IMR-90 (cell line): ENCODE results near the gene CRYBA2. TPM values are rescaled to one million over a fixed set of nuclear protein-coding genes. Genes with fewer than 3 reads are reported as not detected.

ENCODE experiments used
- ATAC-seq: fragments of 200-7000 bp; cut with Tn5 transposase; 2 replicates; pipeline ENCODE4 v1.9.1; 2020; ENCODE audit warnings: low read depth, mild to moderate bottlenecking, moderate library complexity
- BruUV-seq: library from RNA; stranded (reverse); fragments of 400-500 nt; replicated peaks from 2 replicates; lab custom pipeline; 2021; lab: Mats Ljungman, UMichigan
- CTCF ChIA-PET: fragments of 300-600 bp; formaldehyde crosslinking; extraction: SDS; loops from one replicate; lab custom pipeline; 2021; ENCODE audit warnings: antibody characterized with exemption; lab: Yijun Ruan, JAX
- POLR2A ChIA-PET: fragments of 300-600 bp; sonication (Branson Sonifier 250); formaldehyde crosslinking; loops from one replicate; lab custom pipeline; 2022; ENCODE audit warnings: antibody characterized with exemption; ENCODE audit not compliant: unreplicated experiment; lab: Charles Lee
- DNase-seq: peaks from one replicate; pipeline ENCODE4 v3.0.0; 2013
- H2AFZ ChIP-seq: replicated peaks from 2 replicates; pipeline ENCODE3; 2013; ENCODE audit warnings: low read length, mild to moderate bottlenecking; ENCODE audit not compliant: poor library complexity
- H2AK5ac ChIP-seq: 2 replicates; pipeline ENCODE4 v1.6.1; 2013; ENCODE audit warnings: low read depth, low read length, inconsistent platforms
- H2AK9ac ChIP-seq: replicated peaks from 2 replicates; pipeline ENCODE3; 2013; ENCODE audit warnings: mild to moderate bottlenecking, low read depth, low read length, moderate library complexity; ENCODE audit not compliant: poor library complexity
- H2BK120ac ChIP-seq: 2 replicates; pipeline ENCODE4 v1.6.1; 2013; ENCODE audit warnings: low read depth, low read length, inconsistent platforms
- H2BK15ac ChIP-seq: 3 replicates; pipeline ENCODE4 v1.6.1; 2013; ENCODE audit warnings: low read depth, low read length, inconsistent platforms
- H2BK20ac ChIP-seq: 2 replicates; pipeline ENCODE4 v1.6.1; 2013; ENCODE audit warnings: low read depth, mild to moderate bottlenecking, inconsistent platforms, low read length, moderate library complexity
- H2BK5ac ChIP-seq: 2 replicates; pipeline ENCODE4 v1.6.1; 2013; ENCODE audit warnings: mild to moderate bottlenecking, low read depth, low read length, inconsistent platforms; ENCODE audit not compliant: poor library complexity, severe bottlenecking
- H3K14ac ChIP-seq: replicated peaks from 2 replicates; pipeline ENCODE4 v1.6.1; 2013; ENCODE audit warnings: low read depth, low read length, inconsistent platforms
- H3K18ac ChIP-seq: 2 replicates; pipeline ENCODE4 v1.6.1; 2013; ENCODE audit warnings: low read depth, low read length, control low read depth
- H3K23ac ChIP-seq: 2 replicates; pipeline ENCODE4 v1.6.1; 2013; ENCODE audit warnings: low read depth, low read length, inconsistent platforms
- H3K27ac ChIP-seq: 2 replicates; pipeline ENCODE4 v1.5.1; 2013; ENCODE audit warnings: mild to moderate bottlenecking, control low read depth, low read length; ENCODE audit not compliant: insufficient read depth
- H3K27me3 ChIP-seq: 2 replicates; pipeline ENCODE4 v1.6.1; 2013; ENCODE audit warnings: low read length; ENCODE audit not compliant: control insufficient read depth, insufficient read depth
- H3K36me3 ChIP-seq: 2 replicates; pipeline ENCODE4 v1.6.1; 2013; ENCODE audit warnings: low read length, mixed read lengths; ENCODE audit not compliant: control insufficient read depth, insufficient read depth
- H3K4ac ChIP-seq: 2 replicates; pipeline ENCODE4 v1.6.1; 2013; ENCODE audit warnings: low read depth, low read length, inconsistent platforms
- H3K4me1 ChIP-seq: 2 replicates; pipeline ENCODE4 v1.6.1; 2013; ENCODE audit warnings: low read length, mixed read lengths; ENCODE audit not compliant: control insufficient read depth, insufficient read depth
- H3K4me2 ChIP-seq: 2 replicates; pipeline ENCODE4 v1.6.1; 2013; ENCODE audit warnings: low read depth, mild to moderate bottlenecking, control low read depth, low read length, moderate library complexity
- H3K4me3 ChIP-seq: 2 replicates; pipeline ENCODE4 v1.5.1; 2013; ENCODE audit warnings: low read depth, mild to moderate bottlenecking, control low read depth, low read length, moderate library complexity; ENCODE audit not compliant: insufficient read depth
- H3K56ac ChIP-seq: 2 replicates; pipeline ENCODE4 v1.6.1; 2013; ENCODE audit warnings: low read length, inconsistent platforms; ENCODE audit not compliant: insufficient read depth; ENCODE audit errors: extremely low read depth
- H3K79me1 ChIP-seq, 2 experiments: 2 replicates each; pipeline ENCODE4 v1.6.1; 2013; ENCODE audit warnings: low read length in 2 of 2, inconsistent platforms in 1 of 2, low read depth in 1 of 2
- H3K9ac ChIP-seq: 2 replicates; pipeline ENCODE4 v1.6.1; 2013; ENCODE audit warnings: low read depth, low read length, control low read depth
- H3K9me1 ChIP-seq: 2 replicates; pipeline ENCODE4 v1.6.1; 2013; ENCODE audit warnings: low read length, inconsistent platforms; ENCODE audit not compliant: insufficient read depth
- H3K9me3 ChIP-seq: 2 replicates; pipeline ENCODE4 v1.6.1; 2013; ENCODE audit warnings: low read length; ENCODE audit not compliant: control insufficient read depth, insufficient read depth
- H4K20me1 ChIP-seq: 2 replicates; pipeline ENCODE4 v1.6.1; 2013; ENCODE audit warnings: low read length, inconsistent platforms; ENCODE audit not compliant: insufficient read depth
- H4K5ac ChIP-seq: 2 replicates; pipeline ENCODE4 v1.6.1; 2013; ENCODE audit warnings: mild to moderate bottlenecking, low read depth, low read length, control low read depth
- H4K8ac ChIP-seq, 2 experiments: 2 replicates each; pipeline ENCODE4 v1.6.1; 2013; ENCODE audit warnings: low read depth in 2 of 2, low read length in 2 of 2, control low read depth in 1 of 2, inconsistent platforms in 1 of 2
- H4K91ac ChIP-seq: 2 replicates; pipeline ENCODE4 v1.6.1; 2013; ENCODE audit warnings: low read depth, low read length, inconsistent platforms; ENCODE audit not compliant: insufficient read depth
- BHLHE40 ChIP-seq: fragments of 150-350 bp; IDR thresholded peaks from 2 replicates; pipeline ENCODE4 v1.6.1; 2016; ENCODE audit warnings: mild to moderate bottlenecking, low read depth, low read length
- CEBPB ChIP-seq: IDR thresholded peaks from 2 replicates; pipeline ENCODE4 v1.6.1; 2012; ENCODE audit warnings: low read depth, low read length, improper control_type of control experiment
- FOS ChIP-seq: fragments of 150-350 bp; IDR thresholded peaks from 2 replicates; pipeline ENCODE4 v1.6.1; 2016; ENCODE audit warnings: low read depth, low read length
- MAZ ChIP-seq: IDR thresholded peaks from 2 replicates; pipeline ENCODE4 v1.6.1; 2012; ENCODE audit warnings: low read depth, mild to moderate bottlenecking, low read length, improper control_type of control experiment, moderate library complexity, borderline replicate concordance
- MXI1 ChIP-seq: IDR thresholded peaks from 2 replicates; pipeline ENCODE4 v1.6.1; 2012; ENCODE audit warnings: low read depth, mild to moderate bottlenecking, low read length, moderate library complexity, borderline replicate concordance
- NFE2L2 ChIP-seq: fragments of 150-350 bp; IDR thresholded peaks from 2 replicates; pipeline ENCODE4 v1.6.1; 2016; ENCODE audit warnings: low read depth, mild to moderate bottlenecking, low read length
- POLR2A ChIP-seq: IDR thresholded peaks from 2 replicates; pipeline ENCODE4 v1.6.1; 2012; ENCODE audit warnings: mild to moderate bottlenecking, low read depth, low read length
- RAD21 ChIP-seq: IDR thresholded peaks from 2 replicates; pipeline ENCODE4 v1.6.1; 2012; ENCODE audit warnings: low read length, improper control_type of control experiment
- RCOR1 ChIP-seq: IDR thresholded peaks from 2 replicates; pipeline ENCODE4 v1.6.1; 2012; ENCODE audit warnings: mild to moderate bottlenecking, low read length, improper control_type of control experiment; ENCODE audit not compliant: insufficient replicate concordance
- RFX5 ChIP-seq: IDR thresholded peaks from 2 replicates; pipeline ENCODE4 v1.8.0; 2012; ENCODE audit warnings: low read depth, mild to moderate bottlenecking, low read length, moderate library complexity
- WGBS, 2 experiments: methylation state at CpG; one replicate each; pipeline versions ENCODE4 v1.1.5 to v1.1.7; 2013; ENCODE audit warnings: missing lambda C conversion rate in 2 of 2; ENCODE audit not compliant: insufficient read length in 1 of 2; ENCODE audit errors: extremely low coverage in 2 of 2; 5-methylcytosine and 5-hydroxymethylcytosine counted together
- dilution Hi-C: fragments of 300-500 bp; cut with HindIII; formaldehyde crosslinking; loops from one replicate; pipeline ENCODE4 v1.14.3; 2018; ENCODE audit warnings: low sequenced_read_pairs; ENCODE audit not compliant: unreplicated experiment
- in situ Hi-C: fragments of 300-500 bp; cut with MboI; formaldehyde crosslinking; loops from 3 replicates; pipeline ENCODE4 v1.14.3; 2019; ENCODE audit warnings: low sequenced_read_pairs, inconsistent platforms, mixed read lengths
- intact Hi-C: fragments of 100-400 bp; cut with micrococcal nuclease; formaldehyde crosslinking; loops from 2 replicates; pipeline ENCODE4 v1.10.0; 2022
- polyA plus RNA-seq, 3 experiments: library from polyadenylated mRNA; depleted of rRNA; stranded (reverse); fragments of >200 nt; gene quantifications; 2 replicates each; pipeline ENCODE4 v1.2.3, GENCODE V29; 2012; ENCODE audit warnings: low replicate concordance in 1 of 3
- total RNA-seq: library from RNA; depleted of rRNA; stranded (reverse); fragments of >200 nt; gene quantifications from 2 replicates; pipeline ENCODE4 v1.2.3, GENCODE V29; 2012
- TF ChIP-seq, protein P1 (sequence below): fragments of 150-350 bp; IDR thresholded peaks from 2 replicates; pipeline ENCODE4 v1.6.1; 2017; ENCODE audit warnings: mild to moderate bottlenecking, antibody characterized with exemption, low read length, low read depth
- TF ChIP-seq, protein P2 (sequence below): conservative IDR thresholded peaks from 2 replicates; pipeline ENCODE4 v1.5.1; 2012; ENCODE audit warnings: mild to moderate bottlenecking, low read depth, low read length, improper control_type of control experiment
- TF ChIP-seq, protein P3 (sequence below): fragments of 150-350 bp; IDR thresholded peaks from 2 replicates; pipeline ENCODE4 v1.6.1; 2016; ENCODE audit warnings: low read depth, mild to moderate bottlenecking, low read length, moderate library complexity, borderline replicate concordance

Gene CRYBA2
- total and polyA plus RNA-seq, 2 of the 4 experiments (the other 2 are of a cell fraction), result not detected

DNA sequence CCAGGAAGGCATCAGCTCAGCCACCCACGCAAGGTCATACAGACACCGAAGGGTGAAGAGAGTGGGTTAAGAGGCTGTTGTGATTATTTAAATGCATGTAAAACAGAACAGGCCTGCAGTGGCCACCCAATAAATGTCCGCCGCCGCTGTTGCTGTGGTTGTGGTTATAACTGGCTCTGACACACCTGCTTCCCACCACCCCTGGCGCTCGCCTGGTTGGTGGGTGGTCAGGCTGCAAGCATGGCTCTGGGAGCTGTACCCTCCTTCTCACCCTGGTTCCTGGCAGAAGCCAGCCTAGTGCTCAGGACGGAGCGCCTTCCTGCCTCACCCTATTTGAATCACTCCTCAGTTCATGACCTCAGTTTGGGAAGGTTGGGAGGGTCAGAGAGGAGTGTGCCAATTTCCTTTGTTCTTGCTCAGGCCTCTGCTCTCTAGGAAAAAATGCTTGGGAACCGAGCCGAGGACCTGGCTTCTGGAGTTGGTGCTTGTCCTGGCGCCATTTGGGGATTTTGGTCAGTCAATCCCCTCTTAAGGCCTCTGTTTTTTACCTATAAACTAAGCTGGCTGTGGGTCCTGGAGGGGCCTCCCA, 5.3 kb upstream of the CRYBA2 start (continued):
- TF ChIP-seq, protein P1, sequence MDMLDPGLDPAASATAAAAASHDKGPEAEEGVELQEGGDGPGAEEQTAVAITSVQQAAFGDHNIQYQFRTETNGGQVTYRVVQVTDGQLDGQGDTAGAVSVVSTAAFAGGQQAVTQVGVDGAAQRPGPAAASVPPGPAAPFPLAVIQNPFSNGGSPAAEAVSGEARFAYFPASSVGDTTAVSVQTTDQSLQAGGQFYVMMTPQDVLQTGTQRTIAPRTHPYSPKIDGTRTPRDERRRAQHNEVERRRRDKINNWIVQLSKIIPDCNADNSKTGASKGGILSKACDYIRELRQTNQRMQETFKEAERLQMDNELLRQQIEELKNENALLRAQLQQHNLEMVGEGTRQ, result no peak
- no peak for TF ChIP-seq POLR2A
- TF ChIP-seq RAD21, result no peak
- TF ChIP-seq RFX5, result no peak
- TF ChIP-seq CEBPB, result no peak

DNA sequence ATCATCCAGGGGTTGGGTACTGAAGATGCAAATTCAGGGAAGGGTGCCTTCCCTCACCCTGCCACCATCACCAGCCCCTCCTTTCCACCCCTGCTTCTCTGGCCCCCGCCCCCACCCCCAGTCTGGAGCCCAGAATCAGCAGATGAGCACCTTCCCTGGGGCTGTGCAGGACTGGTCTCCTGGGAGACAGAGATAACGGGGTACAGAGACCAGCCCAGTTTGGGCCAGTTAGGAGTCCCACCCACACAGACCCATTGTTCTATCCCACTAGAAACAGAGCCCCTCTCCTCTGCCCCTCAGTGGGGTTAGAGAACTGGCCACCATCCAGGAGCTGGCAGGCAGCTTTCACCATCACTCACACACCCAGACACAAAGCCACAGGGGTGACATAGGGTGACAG, 4.5 kb upstream of the CRYBA2 start:
- Histone ChIP-seq H2AFZ (no peak overlapping the region), H4K8ac (no peak overlapping the region), H4K91ac (no peak overlapping the region), H3K9me3 (no peaks in the 10 kb centered on the region; the same call in 1 of the 2 replicates), H3K27ac (no peak overlapping the region), H2BK5ac (no peak overlapping the region), H2BK120ac (no peak overlapping the region), H3K4ac (no peak overlapping the region), H3K4me3 (no peak overlapping the region), H3K36me3 (no peaks in the 10 kb centered on the region), H3K56ac (no peak overlapping the region), H3K27me3 (peaks cover 85% of the 10 kb centered on the region), H3K18ac (no peak overlapping the region), H3K79me1 (no peaks in the 10 kb centered on the region), H2AK9ac (no peak overlapping the region), H2BK20ac (no peak overlapping the region), H3K9ac (no peak overlapping the region), H2AK5ac (no peak overlapping the region), H3K9me1 (no peaks in the 10 kb centered on the region), H2BK15ac (no peak overlapping the region), H3K23ac (no peak overlapping the region), H3K4me2 (no peak overlapping the region), H3K4me1 (no peaks in the 10 kb centered on the region; the same call in 1 of the 2 replicates), H3K14ac (no peak overlapping the region), H4K20me1 (no peaks in the 10 kb centered on the region; the same call in 1 of the 2 replicates), H4K5ac (no peak overlapping the region)
- no CpG with 5 or more reads among the region's 2 CpGs for WGBS, 2 experiments
- dilution Hi-C loops, result no loop called here
- in situ Hi-C loops, result no loop called here
- POLR2A ChIA-PET, result interaction anchor here (0.6 kb wide), 1 partner anchor 381 kb away, joined by 3 read pairs; no protein-coding TSS in a partner anchor
- CTCF ChIA-PET, result no interaction called here
- no peak for ATAC-seq
- no peak for DNase-seq
- no TSS peak for BruUV-seq
- intact Hi-C loops, result no loop called here
- TF ChIP-seq, protein P2, sequence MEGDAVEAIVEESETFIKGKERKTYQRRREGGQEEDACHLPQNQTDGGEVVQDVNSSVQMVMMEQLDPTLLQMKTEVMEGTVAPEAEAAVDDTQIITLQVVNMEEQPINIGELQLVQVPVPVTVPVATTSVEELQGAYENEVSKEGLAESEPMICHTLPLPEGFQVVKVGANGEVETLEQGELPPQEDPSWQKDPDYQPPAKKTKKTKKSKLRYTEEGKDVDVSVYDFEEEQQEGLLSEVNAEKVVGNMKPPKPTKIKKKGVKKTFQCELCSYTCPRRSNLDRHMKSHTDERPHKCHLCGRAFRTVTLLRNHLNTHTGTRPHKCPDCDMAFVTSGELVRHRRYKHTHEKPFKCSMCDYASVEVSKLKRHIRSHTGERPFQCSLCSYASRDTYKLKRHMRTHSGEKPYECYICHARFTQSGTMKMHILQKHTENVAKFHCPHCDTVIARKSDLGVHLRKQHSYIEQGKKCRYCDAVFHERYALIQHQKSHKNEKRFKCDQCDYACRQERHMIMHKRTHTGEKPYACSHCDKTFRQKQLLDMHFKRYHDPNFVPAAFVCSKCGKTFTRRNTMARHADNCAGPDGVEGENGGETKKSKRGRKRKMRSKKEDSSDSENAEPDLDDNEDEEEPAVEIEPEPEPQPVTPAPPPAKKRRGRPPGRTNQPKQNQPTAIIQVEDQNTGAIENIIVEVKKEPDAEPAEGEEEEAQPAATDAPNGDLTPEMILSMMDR, result no peak
- no peak for TF ChIP-seq MXI1
- TF ChIP-seq MAZ, result no peak
- TF ChIP-seq, protein P3, sequence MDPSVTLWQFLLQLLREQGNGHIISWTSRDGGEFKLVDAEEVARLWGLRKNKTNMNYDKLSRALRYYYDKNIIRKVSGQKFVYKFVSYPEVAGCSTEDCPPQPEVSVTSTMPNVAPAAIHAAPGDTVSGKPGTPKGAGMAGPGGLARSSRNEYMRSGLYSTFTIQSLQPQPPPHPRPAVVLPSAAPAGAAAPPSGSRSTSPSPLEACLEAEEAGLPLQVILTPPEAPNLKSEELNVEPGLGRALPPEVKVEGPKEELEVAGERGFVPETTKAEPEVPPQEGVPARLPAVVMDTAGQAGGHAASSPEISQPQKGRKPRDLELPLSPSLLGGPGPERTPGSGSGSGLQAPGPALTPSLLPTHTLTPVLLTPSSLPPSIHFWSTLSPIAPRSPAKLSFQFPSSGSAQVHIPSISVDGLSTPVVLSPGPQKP, result no peak
- TF ChIP-seq POLR2A, result no peak
- no peak for TF ChIP-seq CEBPB
- TF ChIP-seq RCOR1, result no peak
- no peak for TF ChIP-seq RFX5
- no peak for TF ChIP-seq NFE2L2
- no peak for TF ChIP-seq FOS
- TF ChIP-seq BHLHE40, result no peak
